Activated CD4-positive, alpha-beta T cell treated with anti-CD3 and anti-CD28 coated beads, Interleukin-2, amount 50 U/mL, for 24 hours (primary cell): ENCODE data around the gene IGF2.

Experiments
- DNase-seq, 2 donors: peaks; one replicate each; pipeline ENCODE4 v3.0.0-alpha.2; 2020; ENCODE audit warnings: low read depth in 1 of 2, low spot score in 1 of 2

Gene IGF2

GRCh38 chr11:2104524-2105440 lies 34.4 kb downstream of the IGF2 start:
- no peak for DNase-seq

- no peak for DNase-seq
These were observed 35.3 kb downstream of the IGF2 start for GRCh38 chr11:2103668-2104523.

- DNase-seq, result no peak
These were observed 36.3 kb downstream of the IGF2 start for GRCh38 chr11:2102883-2103213.

GRCh38 chr11:2102132-2102882 lies 36.9 kb downstream of the IGF2 start:
- DNase-seq, result no peak

- DNase-seq, result no peak
These were observed 38.0 kb downstream of the IGF2 start for GRCh38 chr11:2101171-2101675.

GRCh38 chr11:2100361-2101170 lies 38.6 kb downstream of the IGF2 start:
- DNase-seq, result no peak

- no peak for DNase-seq
These were observed 39.5 kb downstream of the IGF2 start for GRCh38 chr11:2099516-2100349.

GRCh38 chr11:2098691-2099515 lies 40.3 kb downstream of the IGF2 start:
- no peak for DNase-seq

- DNase-seq, result no peak
These were observed 41.0 kb downstream of the IGF2 start for GRCh38 chr11:2097998-2098690.

GRCh38 chr11:2097356-2097997 lies 41.7 kb downstream of the IGF2 start:
- DNase-seq, result no peak

GRCh38 chr11:2096919-2097301 lies 42.3 kb downstream of the IGF2 start:
- no peak for DNase-seq

- DNase-seq, result no peak
These were observed 42.9 kb downstream of the IGF2 start for GRCh38 chr11:2096011-2096918.

GRCh38 chr11:2095542-2095941 lies 43.6 kb downstream of the IGF2 start:
- no peak for DNase-seq

GRCh38 chr11:2095198-2095520 lies 44.0 kb downstream of the IGF2 start:
- DNase-seq, result no peak

GRCh38 chr11:2094354-2095197 lies 44.6 kb downstream of the IGF2 start:
- no peak for DNase-seq
